H9 (cell line): ENCODE data around the gene TBC1D22A. TPM values are rescaled to one million over a fixed set of nuclear protein-coding genes. Genes with fewer than 3 reads are reported as not detected.

Experiments used
- DNase-seq: peaks from one replicate; pipeline ENCODE4 v3.0.0-alpha.2; 2017
- H2AFZ ChIP-seq: one replicate; pipeline ENCODE4 v1.6.1; 2013; ENCODE audit warnings: mild to moderate bottlenecking, low read length, control low read depth, moderate library complexity
- H2AK5ac ChIP-seq: 2 replicates; pipeline ENCODE4 v1.6.1; 2013; ENCODE audit warnings: low read length, control low read depth, mixed read lengths; ENCODE audit not compliant: insufficient read length
- H2BK120ac ChIP-seq: one replicate; pipeline ENCODE4 v1.6.1; 2013; ENCODE audit warnings: low read depth, mild to moderate bottlenecking, low read length, control low read depth, inconsistent platforms; ENCODE audit not compliant: poor library complexity, severe bottlenecking
- H2BK12ac ChIP-seq: 2 replicates; pipeline ENCODE4 v1.6.1; 2013; ENCODE audit warnings: low read length, control low read depth, mixed read lengths, low read depth; ENCODE audit not compliant: insufficient read length
- H2BK15ac ChIP-seq: 2 replicates; pipeline ENCODE4 v1.6.1; 2013; ENCODE audit warnings: low read depth, low read length, control low read depth
- H2BK20ac ChIP-seq: one replicate; pipeline ENCODE4 v1.6.1; 2013; ENCODE audit warnings: low read depth, mild to moderate bottlenecking, low read length, control low read depth, inconsistent platforms; ENCODE audit not compliant: poor library complexity, severe bottlenecking
- H2BK5ac ChIP-seq: 2 replicates; pipeline ENCODE4 v1.6.1; 2013; ENCODE audit warnings: low read length, control low read depth, mixed read lengths; ENCODE audit not compliant: insufficient read length
- H3K14ac ChIP-seq: 2 replicates; pipeline ENCODE4 v1.6.1; 2013; ENCODE audit warnings: low read length, control low read depth; ENCODE audit not compliant: insufficient read depth
- H3K18ac ChIP-seq: 2 replicates; pipeline ENCODE4 v1.6.1; 2013; ENCODE audit warnings: low read depth, mild to moderate bottlenecking, mixed read lengths, low read length, control low read depth; ENCODE audit not compliant: insufficient read length
- H3K23ac ChIP-seq: 2 replicates; pipeline ENCODE4 v1.6.1; 2013; ENCODE audit warnings: low read length, control low read depth, mixed read lengths, low read depth; ENCODE audit not compliant: insufficient read length
- H3K23me2 ChIP-seq: 2 replicates; pipeline ENCODE4 v1.6.1; 2013; ENCODE audit warnings: low read depth, mild to moderate bottlenecking, mixed read lengths, low read length, control low read depth; ENCODE audit not compliant: insufficient read length, poor library complexity, severe bottlenecking
- H3K27ac ChIP-seq: 2 replicates; pipeline ENCODE4 v1.5.1; 2013; ENCODE audit warnings: low read length, control low read depth, mixed read lengths, low read depth; ENCODE audit not compliant: insufficient read length
- H3K27me3 ChIP-seq: 2 replicates; pipeline ENCODE4 v1.6.1; 2013; ENCODE audit warnings: low read length, control low read depth, inconsistent platforms; ENCODE audit not compliant: insufficient read depth
- H3K4ac ChIP-seq: 2 replicates; pipeline ENCODE4 v1.6.1; 2013; ENCODE audit warnings: low read depth, mild to moderate bottlenecking, control low read depth, inconsistent platforms, low read length, moderate library complexity
- H3K4me1 ChIP-seq: 2 replicates; pipeline ENCODE4 v1.6.1; 2013; ENCODE audit warnings: low read length, control low read depth, inconsistent platforms; ENCODE audit not compliant: insufficient read depth
- H3K4me2 ChIP-seq: 2 replicates; pipeline ENCODE4 v1.6.1; 2013; ENCODE audit warnings: low read length, control low read depth, mixed read lengths; ENCODE audit not compliant: insufficient read length, insufficient read depth
- H3K56ac ChIP-seq: 2 replicates; pipeline ENCODE4 v1.6.1; 2013; ENCODE audit warnings: low read depth, mild to moderate bottlenecking, mixed read lengths, low read length, control low read depth; ENCODE audit not compliant: insufficient read length
- H3K79me1 ChIP-seq: 2 replicates; pipeline ENCODE4 v1.6.1; 2013; ENCODE audit warnings: low read depth, mild to moderate bottlenecking, moderate library complexity, low read length, control low read depth, inconsistent platforms; ENCODE audit not compliant: insufficient read depth, poor library complexity, severe bottlenecking
- H3K79me2 ChIP-seq: 2 replicates; pipeline ENCODE4 v1.6.1; 2013; ENCODE audit warnings: low read length, control low read depth, inconsistent platforms; ENCODE audit not compliant: insufficient read depth
- H3K9ac ChIP-seq: 2 replicates; pipeline ENCODE4 v1.6.1; 2013; ENCODE audit warnings: low read length, control low read depth, mixed read lengths; ENCODE audit not compliant: insufficient read length; ENCODE audit errors: extremely low read depth
- H3K9me3 ChIP-seq: one replicate; pipeline ENCODE4 v1.6.1; 2013; ENCODE audit warnings: low read depth, low read length, inconsistent platforms; ENCODE audit not compliant: control insufficient read depth
- H3T11ph ChIP-seq: one replicate; pipeline ENCODE4 v1.6.1; 2013; ENCODE audit warnings: mild to moderate bottlenecking, low read length, control low read depth, inconsistent platforms
- H4K20me1 ChIP-seq: one replicate; pipeline ENCODE4 v1.6.1; 2013; ENCODE audit not compliant: control insufficient read depth, insufficient read length, insufficient read depth
- H4K5ac ChIP-seq: 2 replicates; pipeline ENCODE4 v1.6.1; 2013; ENCODE audit warnings: low read depth, mild to moderate bottlenecking, mixed read lengths, low read length, control low read depth; ENCODE audit not compliant: insufficient read length
- H4K8ac ChIP-seq: replicated peaks from 2 replicates; pipeline ENCODE4 v1.6.1; 2013; ENCODE audit warnings: low read length, control low read depth, mixed read lengths, low read depth; ENCODE audit not compliant: insufficient read length
- H4K91ac ChIP-seq: 2 replicates; pipeline ENCODE4 v1.6.1; 2013; ENCODE audit warnings: low read depth, mild to moderate bottlenecking, moderate library complexity, mixed read lengths, low read length, control low read depth; ENCODE audit not compliant: insufficient read length
- H3K27ac Mint-ChIP-seq, 3 experiments: 2 replicates in 2 of 3; 3 replicates in 1 of 3; pipeline ENCODE4 v1.8.0; 2020 to 2021; ENCODE audit warnings: mixed read lengths in 3 of 3, mild to moderate bottlenecking in 1 of 3, moderate library complexity in 1 of 3
- H3K27me3 Mint-ChIP-seq: 2 replicates; pipeline ENCODE4 v1.8.0; 2021; ENCODE audit warnings: low read depth, mild to moderate bottlenecking, moderate library complexity, mixed read lengths
- H3K36me3 Mint-ChIP-seq, 3 experiments: 2 replicates in 2 of 3; 3 replicates in 1 of 3; pipeline ENCODE4 v1.8.0; 2020 to 2021; ENCODE audit warnings: low read depth in 3 of 3, mixed read lengths in 3 of 3; ENCODE audit not compliant: insufficient read depth in 1 of 3
- H3K4me1 Mint-ChIP-seq, 2 experiments: 2 replicates each; pipeline ENCODE4 v1.8.0; 2020; ENCODE audit warnings: mixed read lengths in 2 of 2
- H3K4me3 Mint-ChIP-seq, 2 experiments: 2 replicates in 1 of 2; 3 replicates in 1 of 2; pipeline ENCODE4 v1.8.0; 2020 to 2021; ENCODE audit warnings: mild to moderate bottlenecking in 2 of 2, mixed read lengths in 2 of 2, moderate library complexity in 1 of 2
- H3K9me3 Mint-ChIP-seq, 2 experiments: 2 replicates in 1 of 2; 3 replicates in 1 of 2; pipeline ENCODE4 v1.8.0; 2020; ENCODE audit warnings: mild to moderate bottlenecking in 2 of 2, mixed read lengths in 2 of 2, moderate library complexity in 1 of 2
- WGBS: extraction: QIAGEN DNeasy Blood & Tissue Kit; methylation state at CpG from one replicate; pipeline ENCODE4 v1.1.7; 2013; ENCODE audit warnings: missing lambda C conversion rate, low lambda C conversion rate, mixed read lengths; ENCODE audit not compliant: insufficient read length; ENCODE audit errors: extremely low coverage; 5-methylcytosine and 5-hydroxymethylcytosine counted together
- total RNA-seq: library from RNA; stranded (reverse); gene quantifications from 2 replicates; pipeline ENCODE4 v1.2.1, GENCODE V29; 2021
- TF ChIP-seq, protein P1 (sequence below): fragments of 200-600 bp; sonication (generic); conservative IDR thresholded peaks from 3 replicates; pipeline ENCODE4 v1.8.0; 2021; ENCODE audit warnings: antibody characterized with exemption, mild to moderate bottlenecking

Gene TBC1D22A
- total RNA-seq, 1 experiment from 2014 or later = 20.8 TPM

DNA sequence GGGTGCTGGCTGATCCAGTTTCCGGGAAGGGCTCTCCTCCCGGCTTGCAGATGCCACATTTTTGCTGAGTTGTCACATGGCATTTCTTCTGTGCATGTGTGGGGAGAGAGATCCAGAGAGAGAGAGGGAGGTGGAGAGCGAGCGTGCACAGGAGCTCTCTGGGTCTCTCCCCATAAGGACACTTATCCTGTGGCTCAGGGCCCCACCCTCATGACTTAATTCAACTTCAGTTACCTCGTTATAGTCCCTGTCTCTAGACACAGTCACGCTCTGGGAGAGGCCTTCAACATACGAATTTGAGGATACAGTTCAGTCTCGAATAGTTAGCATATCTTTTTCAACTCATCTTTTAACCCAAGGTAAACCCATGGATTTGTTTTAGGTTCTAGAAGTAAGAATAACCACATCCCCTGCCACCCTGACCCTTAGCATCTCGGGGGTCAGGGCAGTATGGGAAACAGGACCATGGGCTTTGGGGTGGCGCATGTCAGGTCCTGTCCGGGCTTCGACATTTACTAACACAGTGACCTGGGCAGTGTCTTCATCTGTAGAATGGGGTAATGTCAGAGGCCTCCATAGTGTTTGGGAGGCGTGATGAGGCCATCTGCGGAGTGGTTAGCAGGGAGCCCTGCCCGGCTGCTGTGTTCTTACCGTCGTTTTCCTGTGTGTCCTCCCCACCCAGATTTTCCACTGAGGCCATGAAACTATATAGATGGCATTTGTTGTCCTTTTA is 46.9 kb downstream of the TBC1D22A start:
- no peaks in the 10 kb centered on the region for H3K23me2 ChIP-seq
- no peaks in the 10 kb centered on the region for H3K27me3 ChIP-seq
- H3K4me2 ChIP-seq = no peak overlapping the region
- H2AK5ac ChIP-seq = no peak overlapping the region
- DNase-seq = no peak
- H2BK15ac ChIP-seq = no peak overlapping the region
- H3K18ac ChIP-seq = no peak overlapping the region
- no peak overlapping the region for H3K56ac ChIP-seq
- H3K9me3 ChIP-seq = no peaks in the 10 kb centered on the region
- H3K4me1 ChIP-seq = no peaks in the 10 kb centered on the region
- H3K27ac ChIP-seq = no peak overlapping the region
- H3K14ac ChIP-seq = no peak overlapping the region
- H4K20me1 ChIP-seq = peaks cover 3% of the 10 kb centered on the region
- no peak overlapping the region for H3K9ac ChIP-seq
- no peak overlapping the region for H2BK12ac ChIP-seq
- no peaks in the 10 kb centered on the region for H3K9me3 Mint-ChIP-seq
- no peak overlapping the region for H3K27ac Mint-ChIP-seq
- H3K4me3 Mint-ChIP-seq = no peak overlapping the region
- no peaks in the 10 kb centered on the region for H3K79me1 ChIP-seq
- H2BK5ac ChIP-seq = no peak overlapping the region
- H4K5ac ChIP-seq = no peak overlapping the region
- no peaks in the 10 kb centered on the region; the same call in 1 of the 2 replicates for H3K79me2 ChIP-seq
- no peak overlapping the region for H4K8ac ChIP-seq
- peaks cover 12 to 15% of the 10 kb centered on the region in 2 experiments for H3K4me1 Mint-ChIP-seq
- H2BK20ac ChIP-seq = no peak overlapping the region
- peaks cover 4 to 16% (median 15%) of the 10 kb centered on the region in 3 experiments; a peak in 6 of 7 replicates for H3K36me3 Mint-ChIP-seq
- no peak overlapping the region for H4K91ac ChIP-seq
- no peak overlapping the region for H2AFZ ChIP-seq
- H3K27me3 Mint-ChIP-seq = no peaks in the 10 kb centered on the region
- TF ChIP-seq, protein P1, sequence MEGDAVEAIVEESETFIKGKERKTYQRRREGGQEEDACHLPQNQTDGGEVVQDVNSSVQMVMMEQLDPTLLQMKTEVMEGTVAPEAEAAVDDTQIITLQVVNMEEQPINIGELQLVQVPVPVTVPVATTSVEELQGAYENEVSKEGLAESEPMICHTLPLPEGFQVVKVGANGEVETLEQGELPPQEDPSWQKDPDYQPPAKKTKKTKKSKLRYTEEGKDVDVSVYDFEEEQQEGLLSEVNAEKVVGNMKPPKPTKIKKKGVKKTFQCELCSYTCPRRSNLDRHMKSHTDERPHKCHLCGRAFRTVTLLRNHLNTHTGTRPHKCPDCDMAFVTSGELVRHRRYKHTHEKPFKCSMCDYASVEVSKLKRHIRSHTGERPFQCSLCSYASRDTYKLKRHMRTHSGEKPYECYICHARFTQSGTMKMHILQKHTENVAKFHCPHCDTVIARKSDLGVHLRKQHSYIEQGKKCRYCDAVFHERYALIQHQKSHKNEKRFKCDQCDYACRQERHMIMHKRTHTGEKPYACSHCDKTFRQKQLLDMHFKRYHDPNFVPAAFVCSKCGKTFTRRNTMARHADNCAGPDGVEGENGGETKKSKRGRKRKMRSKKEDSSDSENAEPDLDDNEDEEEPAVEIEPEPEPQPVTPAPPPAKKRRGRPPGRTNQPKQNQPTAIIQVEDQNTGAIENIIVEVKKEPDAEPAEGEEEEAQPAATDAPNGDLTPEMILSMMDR = no peak
- no peak overlapping the region for H3T11ph ChIP-seq
- no peak overlapping the region for H3K23ac ChIP-seq
- H2BK120ac ChIP-seq = no peak overlapping the region
- no peak overlapping the region for H3K4ac ChIP-seq
- no CpG with 5 or more reads among the region's 17 CpGs for WGBS
